WI38 (cell line): Measurements from ENCODE around the gene NUBP1.

Experiments
- H3K4me3 ChIP-seq: 2 replicates; pipeline ENCODE4 v1.5.1; 2011; ENCODE audit warnings: low read depth, mild to moderate bottlenecking, control low read depth, low read length
- TF ChIP-seq, protein P1 (sequence below): IDR thresholded peaks from 2 replicates; pipeline ENCODE4 v1.5.1; 2012; ENCODE audit warnings: low read depth, mild to moderate bottlenecking, control low read depth, low read length

NUBP1 gene

DNA sequence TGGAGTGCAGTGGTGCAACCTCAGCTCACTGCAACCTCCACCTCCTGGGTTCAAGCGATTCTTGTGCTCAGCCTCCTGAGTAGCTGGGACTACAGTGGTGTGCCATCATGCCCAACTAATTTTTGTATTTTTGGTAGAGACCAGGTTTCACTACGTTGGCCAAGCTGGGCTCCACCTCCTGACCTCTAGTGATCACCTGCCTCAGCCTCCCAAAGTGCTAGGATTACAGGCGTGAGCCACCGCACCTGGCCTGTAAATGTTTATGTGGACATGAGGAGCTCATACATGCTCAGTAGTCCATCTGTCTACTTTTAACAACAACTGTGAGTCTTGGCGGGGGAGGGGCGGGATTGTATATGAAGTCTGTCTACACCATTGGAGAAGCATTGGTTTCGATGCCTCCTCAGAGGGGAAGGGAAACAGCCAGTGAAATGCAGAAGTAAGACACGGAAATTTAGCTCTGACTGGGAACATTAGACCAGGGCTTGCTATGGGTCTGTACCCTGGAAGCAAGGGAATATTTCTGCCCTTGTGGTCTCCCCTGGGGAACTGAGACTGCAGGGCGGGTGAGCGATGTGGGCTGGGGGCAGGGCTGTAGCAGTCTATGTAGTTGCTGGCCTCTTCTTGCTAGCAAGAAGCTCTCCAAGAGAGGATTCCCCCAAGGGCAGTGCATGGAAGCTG is 9.3 kb downstream of the NUBP1 start:
- TF ChIP-seq, protein P1, sequence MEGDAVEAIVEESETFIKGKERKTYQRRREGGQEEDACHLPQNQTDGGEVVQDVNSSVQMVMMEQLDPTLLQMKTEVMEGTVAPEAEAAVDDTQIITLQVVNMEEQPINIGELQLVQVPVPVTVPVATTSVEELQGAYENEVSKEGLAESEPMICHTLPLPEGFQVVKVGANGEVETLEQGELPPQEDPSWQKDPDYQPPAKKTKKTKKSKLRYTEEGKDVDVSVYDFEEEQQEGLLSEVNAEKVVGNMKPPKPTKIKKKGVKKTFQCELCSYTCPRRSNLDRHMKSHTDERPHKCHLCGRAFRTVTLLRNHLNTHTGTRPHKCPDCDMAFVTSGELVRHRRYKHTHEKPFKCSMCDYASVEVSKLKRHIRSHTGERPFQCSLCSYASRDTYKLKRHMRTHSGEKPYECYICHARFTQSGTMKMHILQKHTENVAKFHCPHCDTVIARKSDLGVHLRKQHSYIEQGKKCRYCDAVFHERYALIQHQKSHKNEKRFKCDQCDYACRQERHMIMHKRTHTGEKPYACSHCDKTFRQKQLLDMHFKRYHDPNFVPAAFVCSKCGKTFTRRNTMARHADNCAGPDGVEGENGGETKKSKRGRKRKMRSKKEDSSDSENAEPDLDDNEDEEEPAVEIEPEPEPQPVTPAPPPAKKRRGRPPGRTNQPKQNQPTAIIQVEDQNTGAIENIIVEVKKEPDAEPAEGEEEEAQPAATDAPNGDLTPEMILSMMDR = no peak
- H3K4me3 ChIP-seq = no peak overlapping the region

DNA sequence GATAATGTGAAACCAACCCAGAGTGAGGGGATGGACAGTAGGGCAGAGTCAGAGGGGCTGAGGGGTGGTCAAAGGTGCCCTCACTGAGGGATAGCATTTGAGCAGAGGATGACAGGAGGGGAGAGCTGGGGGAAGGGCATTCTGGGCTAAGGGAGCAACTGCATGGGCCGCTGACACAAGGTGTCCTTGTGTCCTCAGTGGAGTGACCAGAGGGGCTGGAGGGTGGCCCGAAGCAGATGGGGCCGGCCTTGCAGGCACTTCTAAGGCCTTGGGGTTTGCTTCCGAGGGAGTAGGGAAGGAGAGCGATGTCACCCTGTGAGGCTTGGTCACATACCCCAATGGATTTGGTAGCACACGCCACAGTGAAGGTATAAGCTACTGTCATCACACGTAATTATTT is 10.0 kb downstream of the NUBP1 start:
- TF ChIP-seq, protein P1 = no peak
- no peak overlapping the region for H3K4me3 ChIP-seq

DNA sequence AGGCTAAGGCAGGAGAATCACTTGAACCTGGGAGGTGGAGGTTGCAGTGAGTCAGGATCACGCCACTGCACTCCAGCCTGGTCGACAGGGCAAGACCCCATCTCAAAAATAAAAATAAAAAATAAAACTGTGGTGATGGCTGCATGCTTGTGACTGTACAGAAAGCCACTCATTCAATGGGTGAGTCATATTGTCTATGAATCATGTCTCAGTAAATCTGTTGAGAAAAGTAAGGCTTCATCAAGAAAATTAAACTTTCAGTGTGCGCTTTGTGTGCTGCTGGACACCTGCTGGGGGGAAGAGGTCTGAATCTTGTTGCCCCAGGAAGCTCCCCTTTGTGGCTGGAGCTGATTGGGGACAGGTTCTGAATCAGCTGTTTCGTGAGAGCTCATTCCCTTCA is 11.3 kb downstream of the NUBP1 start:
- H3K4me3 ChIP-seq = no peak overlapping the region
- TF ChIP-seq, protein P1 = no peak

DNA sequence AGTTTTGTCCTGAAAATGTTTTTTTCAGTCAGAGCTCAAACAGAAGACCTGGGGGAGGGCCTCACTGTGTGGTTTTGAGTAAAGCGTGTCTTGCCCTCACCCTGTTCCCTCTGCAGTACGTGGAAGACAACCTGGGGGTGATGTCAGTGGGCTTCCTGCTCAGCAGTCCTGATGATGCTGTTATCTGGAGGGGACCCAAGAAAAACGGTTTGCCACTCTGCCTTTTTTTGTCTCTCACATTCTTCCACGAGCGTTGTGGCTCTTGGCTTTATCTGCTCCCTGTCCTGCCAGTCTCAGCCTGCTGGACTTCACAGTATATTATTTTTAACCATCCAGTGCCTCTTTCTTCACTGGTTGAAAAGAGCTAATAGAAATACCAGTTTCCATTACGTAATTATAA is 12.9 kb downstream of the NUBP1 start:
- no peak overlapping the region for H3K4me3 ChIP-seq
- TF ChIP-seq, protein P1 = no peak

DNA sequence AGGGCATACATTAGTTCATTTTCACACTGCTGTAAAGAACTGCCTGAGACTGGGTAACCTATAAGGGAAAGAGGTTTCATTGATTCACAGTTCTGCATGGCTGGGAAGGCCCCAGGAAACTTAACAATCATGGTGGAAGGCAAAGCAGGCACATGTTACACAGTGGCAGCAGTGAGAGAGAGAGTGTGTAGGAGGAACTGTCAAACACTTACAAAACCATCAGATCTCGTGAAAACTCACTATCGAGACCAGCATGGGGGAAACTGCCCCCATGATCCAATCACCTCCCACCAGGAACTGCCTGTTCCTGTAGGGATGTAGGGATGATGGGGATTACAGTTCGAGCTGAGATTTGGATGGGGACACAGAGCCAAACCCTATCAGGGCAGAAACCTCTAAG is 17.2 kb downstream of the NUBP1 start:
- TF ChIP-seq, protein P1 = no peak
- H3K4me3 ChIP-seq = no peak overlapping the region

DNA sequence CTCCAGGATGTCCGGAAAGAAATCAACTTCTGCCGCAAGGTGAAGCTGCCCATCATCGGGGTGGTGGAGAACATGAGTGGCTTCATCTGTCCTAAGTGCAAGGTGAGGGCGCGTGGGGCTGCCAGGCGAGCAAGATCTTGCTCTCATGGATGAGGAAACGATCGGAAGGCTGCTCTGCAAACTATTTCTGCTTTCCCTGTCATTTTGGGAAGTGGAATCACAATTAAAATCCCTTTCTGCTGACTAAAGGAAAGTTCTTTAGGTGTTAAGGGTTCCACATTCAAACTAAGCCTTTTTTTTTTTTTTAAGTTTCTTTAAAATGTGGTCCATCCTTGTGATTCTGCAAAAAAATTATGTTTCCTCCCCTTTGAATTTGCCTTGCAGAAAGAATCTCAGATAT is 17.7 kb downstream of the NUBP1 start:
- no peak overlapping the region for H3K4me3 ChIP-seq
- TF ChIP-seq, protein P1 = no peak

DNA sequence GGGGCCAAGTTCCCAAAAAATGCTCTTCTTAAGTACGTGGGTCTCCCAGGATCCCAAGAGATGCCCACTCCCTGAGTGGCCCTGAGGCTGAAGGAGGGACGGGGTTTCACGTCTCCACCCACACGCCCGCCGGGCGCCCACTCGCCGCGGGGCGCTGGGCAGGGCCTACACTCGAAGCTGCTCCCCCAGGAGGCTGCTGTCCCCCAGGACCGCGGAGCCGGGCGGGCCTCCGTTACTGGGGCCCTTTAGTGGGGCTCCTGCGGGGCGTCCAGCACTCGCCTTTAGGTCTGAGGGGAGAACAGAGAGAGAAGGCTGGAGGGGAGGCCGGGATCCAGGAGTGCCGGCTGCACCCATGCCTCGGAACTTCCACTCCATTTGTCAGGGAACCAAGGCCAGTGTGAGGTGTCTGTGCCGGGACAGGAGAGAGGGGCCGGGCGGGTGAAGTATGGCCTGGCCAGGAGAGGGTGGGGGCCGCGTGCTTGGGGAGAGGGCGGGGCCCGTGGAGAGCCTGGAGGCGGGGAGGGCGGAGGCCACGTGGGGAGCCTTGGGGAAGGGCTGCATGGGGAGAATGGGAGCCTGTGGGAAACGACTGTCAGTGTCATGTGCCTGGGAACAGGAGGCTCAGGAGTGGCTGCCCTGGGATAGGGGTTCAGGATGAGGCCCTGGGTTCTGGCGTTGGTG is 18.8 kb downstream of the NUBP1 start:
- TF ChIP-seq, protein P1 = no peak
- no peak overlapping the region for H3K4me3 ChIP-seq
